HG02798 (cell line): Measurements from ENCODE around the gene CCDC68.

Source experiments
- ATAC-seq: cut with Tn5 transposase; IDR thresholded peaks from one replicate; pipeline ENCODE4 v1.9.1; 2021; ENCODE audit warnings: mild to moderate bottlenecking; ENCODE audit not compliant: unreplicated experiment, poor library complexity

Gene CCDC68

GRCh38 chr18:54926593-54927325, 32.5 kb downstream of the CCDC68 start:
- ATAC-seq, result no peak

DNA sequence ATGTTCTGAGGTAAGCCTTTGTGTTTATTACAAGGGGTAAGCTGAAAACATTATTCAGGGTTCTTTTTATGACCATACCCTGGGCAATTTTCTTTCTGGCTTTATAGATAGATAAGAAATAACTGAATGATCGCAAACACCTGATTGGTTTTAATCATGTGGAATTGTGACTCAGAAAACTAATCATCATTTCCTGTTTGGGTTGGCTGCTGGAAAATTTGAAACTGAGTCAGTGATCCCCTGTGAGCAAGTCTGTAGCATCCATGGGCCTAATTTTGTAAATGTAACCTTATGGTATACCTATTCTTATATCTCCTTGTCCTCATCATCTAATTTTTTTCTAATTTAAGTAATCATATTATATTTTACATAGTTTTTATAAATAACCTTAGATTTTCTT, 34.3 kb downstream of the CCDC68 start:
- no peak for ATAC-seq

- no peak for ATAC-seq
Observed at GRCh38 chr18:54923339-54923956, 35.8 kb downstream of the CCDC68 start.

DNA sequence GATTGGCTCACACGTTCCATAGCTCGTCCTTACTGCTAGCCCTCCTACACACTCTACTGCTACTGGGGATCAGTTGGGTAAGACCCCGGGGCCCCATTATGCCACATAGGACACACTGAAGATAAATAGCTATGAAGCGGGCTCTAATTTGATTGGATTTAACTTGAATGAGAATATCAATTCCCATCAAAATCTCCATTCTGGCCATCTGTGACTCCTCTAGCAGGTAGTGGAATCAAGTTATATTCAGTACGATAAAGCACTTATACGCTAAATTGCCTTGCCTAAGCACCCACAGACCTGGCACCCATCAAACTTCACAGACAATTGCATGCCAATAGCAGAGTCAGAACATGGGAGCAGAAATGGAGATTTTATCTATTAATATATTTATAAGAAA, 39.8 kb downstream of the CCDC68 start:
- no peak for ATAC-seq

- no peak for ATAC-seq
Observed at GRCh38 chr18:54918060-54918459, 41.2 kb downstream of the CCDC68 start.

DNA sequence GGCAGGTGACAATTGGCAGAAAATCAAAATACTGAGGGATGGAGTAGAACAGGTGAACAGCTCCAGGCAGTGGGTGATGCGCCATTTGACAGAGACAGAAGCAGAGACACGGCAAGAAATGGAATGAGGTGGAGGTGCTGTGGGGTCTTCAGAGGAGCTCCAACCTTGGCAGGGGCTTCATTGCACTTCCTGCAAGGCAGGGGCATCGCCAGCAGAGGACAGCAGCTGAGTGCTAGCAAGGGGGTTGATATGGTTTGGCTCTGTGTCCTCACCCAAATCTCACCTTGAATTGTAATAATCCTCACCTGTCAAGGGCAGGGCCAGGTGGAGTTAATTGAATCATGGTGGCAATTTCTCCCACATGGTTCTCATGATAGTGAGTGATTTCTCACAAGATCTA, 42.8 kb downstream of the CCDC68 start:
- ATAC-seq, result no peak

GRCh38 chr18:54914816-54915215, 44.4 kb downstream of the CCDC68 start:
- ATAC-seq, result no peak

GRCh38 chr18:54911551-54911950, 47.7 kb downstream of the CCDC68 start:
- ATAC-seq, result no peak

- no peak for ATAC-seq
Observed at GRCh38 chr18:54910161-54910919, 48.9 kb downstream of the CCDC68 start.

GRCh38 chr18:54909538-54909937, 49.7 kb downstream of the CCDC68 start:
- ATAC-seq, result no peak

- ATAC-seq, result no peak
Observed at GRCh38 chr18:54906331-54907185, 52.7 kb downstream of the CCDC68 start.

GRCh38 chr18:54905629-54906028, 53.6 kb downstream of the CCDC68 start:
- ATAC-seq, result no peak

DNA sequence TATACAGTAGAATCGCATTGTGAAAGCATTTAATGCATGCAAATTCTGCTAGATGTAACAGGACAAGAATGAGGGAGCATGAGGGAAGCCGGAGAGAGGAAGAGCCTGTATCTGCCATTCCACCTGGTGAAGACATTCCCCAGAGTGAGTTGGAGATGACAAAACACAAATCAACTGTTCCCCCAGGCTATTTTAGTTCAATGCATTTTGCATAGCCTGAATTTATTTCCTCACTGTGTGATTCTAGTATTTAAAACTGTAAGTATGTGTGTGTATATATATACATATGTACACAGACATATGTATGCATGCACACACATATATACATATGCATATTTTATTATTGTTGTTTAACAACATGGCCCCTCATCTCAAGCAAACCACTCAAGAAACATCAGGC, 54.7 kb downstream of the CCDC68 start:
- no peak for ATAC-seq

GRCh38 chr18:54900290-54900689, 59.0 kb downstream of the CCDC68 start:
- no peak for ATAC-seq

DNA sequence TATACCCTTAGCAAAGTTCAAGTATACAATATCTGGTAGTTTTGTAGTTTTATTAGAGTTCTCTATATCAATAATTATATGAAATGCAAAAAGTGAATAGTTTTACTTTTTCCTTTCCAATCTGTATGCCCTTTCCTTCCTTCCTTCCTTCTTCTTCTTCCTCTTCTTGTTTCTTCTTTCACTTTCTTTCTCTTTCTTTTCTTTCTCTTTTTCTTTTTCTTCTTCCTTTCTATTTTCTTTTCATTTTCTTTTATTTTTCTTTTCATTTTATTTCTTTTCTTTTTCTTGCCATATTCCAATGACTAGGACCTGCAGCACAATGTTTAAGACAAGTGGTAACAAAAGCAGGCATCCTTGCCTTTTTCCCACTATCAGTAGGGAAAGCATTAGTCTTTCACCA, 59.8 kb downstream of the CCDC68 start:
- ATAC-seq, result no peak

- ATAC-seq, result no peak
Observed at GRCh38 chr18:54888933-54889332, 70.3 kb downstream of the CCDC68 start.

DNA sequence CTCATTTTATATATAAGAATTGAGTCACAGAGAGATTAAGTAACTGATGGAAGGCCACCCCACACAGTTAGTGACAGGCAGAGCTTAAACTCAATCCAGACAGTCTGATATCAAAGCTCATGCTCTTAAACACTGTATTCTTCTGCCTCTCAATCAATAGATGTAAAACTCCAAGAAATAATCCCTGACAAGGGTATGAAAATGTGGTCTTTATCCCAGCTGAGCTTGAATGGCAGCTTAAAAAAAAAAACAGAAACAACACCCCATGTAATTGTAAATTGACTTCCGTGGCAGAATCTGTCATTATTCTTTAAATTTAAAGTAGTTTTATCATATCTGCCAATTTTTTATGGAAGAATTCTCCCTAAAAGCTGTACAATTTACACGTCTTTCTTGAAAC, 70.9 kb downstream of the CCDC68 start:
- ATAC-seq, result no peak

DNA sequence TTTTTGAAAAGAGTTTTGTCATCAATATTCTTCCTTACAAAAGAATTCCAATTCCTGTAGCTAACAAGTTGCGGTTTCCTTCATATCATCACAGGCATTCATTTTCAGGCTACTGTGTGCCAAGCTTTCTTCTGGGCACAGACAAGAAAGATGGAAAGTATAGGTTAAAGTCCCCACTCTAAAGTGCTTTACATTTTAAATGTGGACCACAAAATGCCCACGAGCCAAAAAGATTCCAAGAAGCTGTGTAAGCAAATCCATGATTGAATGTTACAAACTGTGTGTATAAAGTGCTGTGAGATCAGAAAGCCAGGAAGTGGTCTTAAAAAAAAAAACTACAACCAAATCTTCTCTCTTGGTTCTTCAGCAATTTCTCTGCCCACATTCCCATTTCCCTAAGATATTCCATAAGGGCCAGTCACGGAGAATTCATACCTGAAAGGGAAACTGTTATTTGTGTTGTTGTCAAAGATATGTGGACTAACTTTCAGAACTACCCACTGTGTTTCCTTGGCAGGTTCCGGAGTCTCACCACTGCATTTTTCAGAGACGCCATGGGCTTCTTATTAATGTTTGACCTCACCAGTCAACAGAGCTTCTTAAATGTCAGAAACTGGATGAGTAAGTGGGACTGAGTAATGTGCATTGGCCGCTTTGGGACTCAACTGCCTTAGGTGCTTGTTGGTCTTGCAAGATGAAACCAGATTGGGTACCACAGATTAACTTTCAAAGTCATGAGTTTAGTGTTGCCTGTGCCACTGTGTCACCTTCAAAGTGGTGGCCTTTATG, 75.3 kb downstream of the CCDC68 start:
- ATAC-seq, result no peak

DNA sequence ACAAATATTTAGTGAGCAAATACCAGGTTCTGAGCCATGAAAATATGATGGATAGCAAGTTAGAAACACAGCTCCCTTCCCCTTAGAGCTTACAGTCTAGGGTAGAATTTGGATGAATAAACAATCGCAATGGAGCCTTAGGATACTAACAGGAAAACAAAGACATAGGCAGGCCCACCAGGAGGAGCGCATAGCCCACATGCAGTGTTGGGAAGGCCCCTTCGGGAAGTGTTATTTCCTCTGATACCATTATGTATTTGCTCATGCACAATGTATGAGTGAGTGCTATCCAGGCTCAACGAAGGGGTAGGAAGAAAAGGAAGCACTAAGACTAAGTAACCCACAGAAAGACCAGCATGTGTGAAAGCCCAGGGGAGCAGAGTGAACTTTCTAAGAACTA, 76.9 kb downstream of the CCDC68 start:
- ATAC-seq, result no peak
